Ammon's horn (tissue), 1 donor: ENCODE measurements around the gene LIFR.
A peak's percentile ranks its signal among the peaks of the same experiment; 100 is the strongest.

Experiments used
- DNase-seq: peaks from one replicate; pipeline ENCODE4 v3.0.0-alpha.2; 2016; ENCODE audit warnings: low spot score

Gene LIFR

DNA sequence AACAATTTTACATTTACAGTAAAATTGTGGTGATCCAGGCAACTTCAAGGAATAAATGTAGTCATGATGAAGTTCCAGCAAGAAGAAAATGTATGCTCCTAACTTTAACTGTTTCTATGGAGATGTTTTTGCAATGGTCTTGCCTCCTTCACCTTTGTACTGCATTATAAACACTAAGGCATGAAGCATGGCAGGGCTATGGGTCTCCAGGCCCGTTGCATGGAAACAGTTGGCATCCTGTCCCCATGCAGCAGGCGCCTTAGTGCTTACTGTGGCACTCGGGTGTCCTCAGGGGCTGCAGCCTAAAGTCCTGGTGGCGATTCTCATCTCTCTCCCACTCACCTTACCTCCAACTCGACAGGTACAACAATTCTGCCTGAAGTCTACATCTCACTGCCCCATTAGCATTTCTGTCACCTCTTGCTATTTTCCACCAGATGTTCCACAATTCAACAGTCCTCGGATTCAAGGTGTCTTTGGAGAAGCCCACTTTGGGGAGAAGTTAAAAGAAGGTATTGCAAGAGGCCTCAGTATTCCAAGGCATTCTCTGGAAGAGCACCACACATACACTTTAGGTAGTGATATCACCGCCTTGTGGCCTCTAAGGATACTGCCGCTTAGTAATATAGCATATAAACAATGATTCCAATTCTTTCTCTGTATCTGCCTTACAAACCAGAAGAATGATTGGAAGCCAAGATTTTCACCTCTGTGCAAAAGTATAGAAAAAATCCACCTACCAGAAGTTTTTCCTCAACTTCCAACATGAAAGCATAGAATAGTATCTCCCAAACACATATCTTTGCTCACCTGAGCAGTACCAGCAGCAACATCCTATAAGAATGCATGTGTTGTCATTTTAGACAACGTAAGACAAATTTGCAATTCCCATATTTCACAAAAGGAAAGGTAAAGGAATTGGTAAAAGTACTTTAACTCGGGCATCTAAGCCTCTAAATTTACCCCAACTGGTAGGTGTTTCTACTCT lies 5.1 kb downstream of the LIFR start:
- DNase-seq, result peak; percentile 60

GRCh38 chr5:38548064-38548759 lies 8.2 kb downstream of the LIFR start:
- no peak for DNase-seq

DNA sequence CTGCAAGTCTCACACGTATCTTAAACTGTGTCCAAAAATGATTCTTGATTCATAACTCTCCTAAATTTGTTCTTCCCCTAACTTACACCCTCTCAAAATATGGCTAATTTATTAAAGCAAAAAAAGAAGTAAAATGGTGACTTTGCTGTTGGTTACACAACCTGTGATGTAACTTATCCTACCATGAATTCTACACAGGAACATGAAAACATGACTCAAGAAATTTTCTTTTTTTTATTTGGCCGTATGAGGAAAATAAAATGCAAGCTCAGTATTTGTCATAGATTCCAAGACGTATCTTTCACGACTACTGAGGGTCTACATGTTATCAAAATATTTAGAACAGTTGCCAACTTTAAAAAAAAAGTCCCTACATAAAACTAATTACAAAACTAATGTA lies 9.2 kb downstream of the LIFR start:
- no peak for DNase-seq

GRCh38 chr5:38546691-38547146 lies 9.7 kb downstream of the LIFR start:
- DNase-seq, result no peak

DNA sequence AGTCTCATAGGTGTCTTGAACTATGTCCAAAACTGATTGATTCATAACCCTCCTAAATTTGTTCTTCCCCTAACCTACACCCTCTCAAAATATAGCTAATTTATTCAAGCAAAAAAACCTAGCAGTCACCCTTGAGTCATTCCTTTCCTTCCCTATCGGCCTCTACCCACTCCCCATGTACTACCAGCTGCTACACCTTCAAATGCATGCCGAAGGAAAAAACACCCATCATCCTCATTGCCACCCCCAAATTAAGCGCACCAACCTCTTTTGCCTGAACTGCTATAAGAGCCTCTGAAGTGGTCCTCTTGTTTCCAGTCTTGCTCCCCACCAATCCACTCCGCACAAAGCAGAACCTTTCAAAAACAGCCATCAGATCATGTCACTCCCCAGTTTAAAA lies 12.6 kb downstream of the LIFR start:
- no peak for DNase-seq

DNA sequence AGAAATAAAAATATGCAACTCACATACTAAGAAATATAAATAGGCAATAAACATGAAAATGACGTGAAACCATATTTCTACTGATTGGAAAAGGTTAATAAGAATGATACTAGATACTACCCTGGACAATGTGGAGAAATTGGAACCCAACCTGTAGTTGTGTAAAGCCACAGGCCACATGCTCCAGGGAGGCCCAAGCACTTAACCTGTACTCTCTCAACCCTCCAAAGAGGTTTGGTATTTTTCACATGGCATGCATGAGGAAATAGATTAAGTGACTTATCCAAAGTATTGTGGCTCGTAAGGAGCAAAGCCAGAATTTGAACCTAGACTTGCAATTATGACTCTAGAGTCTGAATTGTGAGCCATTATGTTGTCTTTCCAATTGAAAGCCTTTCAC lies 13.4 kb downstream of the LIFR start:
- DNase-seq, result no peak

GRCh38 chr5:38541174-38541725 lies 15.2 kb downstream of the LIFR start:
- DNase-seq, result no peak

DNA sequence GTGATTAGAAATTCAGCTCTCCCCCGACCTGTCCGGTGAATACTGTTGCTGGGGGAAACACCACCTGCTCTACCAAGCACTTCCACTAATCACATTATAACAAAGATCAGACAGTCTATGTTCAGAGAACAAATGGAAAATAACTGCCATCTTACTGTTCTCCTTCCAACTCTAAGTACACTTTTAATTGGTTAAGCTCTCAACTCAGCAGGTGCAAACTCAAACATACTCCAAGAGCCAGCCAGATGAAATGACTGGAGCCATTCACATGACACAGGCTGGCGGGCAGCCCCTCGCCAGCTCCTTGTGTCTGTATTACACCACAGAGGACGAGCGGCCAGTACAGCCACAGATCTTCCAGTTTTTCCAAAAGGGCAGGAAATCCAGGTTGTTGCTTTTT lies 16.1 kb downstream of the LIFR start:
- peak; percentile 82 for DNase-seq

DNA sequence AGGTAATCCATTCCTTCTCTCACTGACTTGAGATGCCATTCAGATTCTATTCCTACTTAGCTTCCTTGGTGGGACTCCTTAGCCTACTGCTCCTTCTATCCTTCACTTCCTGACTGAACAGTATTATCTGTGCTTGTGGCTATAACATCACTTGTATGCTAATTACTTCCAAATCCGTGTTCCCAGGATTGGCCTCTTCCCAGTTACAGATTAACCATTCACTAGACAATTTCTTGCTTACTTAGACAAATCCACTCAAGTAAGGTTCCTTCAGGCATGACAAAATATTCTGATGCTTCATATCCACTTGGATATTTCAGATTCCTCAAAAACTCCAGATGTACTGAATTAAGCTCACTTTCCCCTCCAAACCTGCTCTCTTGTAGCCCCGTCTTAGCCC lies 18.3 kb downstream of the LIFR start:
- DNase-seq, result no peak

DNA sequence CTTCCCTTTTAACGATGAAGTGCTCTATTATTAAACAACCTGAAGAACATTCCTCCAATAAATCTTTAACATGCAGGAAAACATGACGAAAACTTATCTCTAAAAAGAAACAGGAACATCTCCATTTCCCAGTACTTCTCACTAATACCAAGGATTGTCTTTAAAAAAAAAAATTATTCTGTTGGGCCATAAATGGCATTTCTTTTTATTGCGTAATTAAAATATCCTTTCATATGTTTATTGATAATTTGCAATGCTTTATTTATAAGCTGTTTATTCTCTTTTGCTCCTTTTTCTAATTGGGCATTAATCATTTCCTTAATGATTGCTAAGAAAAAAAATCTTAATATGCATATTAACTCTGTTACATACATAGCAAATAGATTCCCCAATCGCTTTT lies 18.9 kb downstream of the LIFR start:
- no peak for DNase-seq

- no peak for DNase-seq
Observed at GRCh38 chr5:38536968-38537367, 19.5 kb downstream of the LIFR start.

DNA sequence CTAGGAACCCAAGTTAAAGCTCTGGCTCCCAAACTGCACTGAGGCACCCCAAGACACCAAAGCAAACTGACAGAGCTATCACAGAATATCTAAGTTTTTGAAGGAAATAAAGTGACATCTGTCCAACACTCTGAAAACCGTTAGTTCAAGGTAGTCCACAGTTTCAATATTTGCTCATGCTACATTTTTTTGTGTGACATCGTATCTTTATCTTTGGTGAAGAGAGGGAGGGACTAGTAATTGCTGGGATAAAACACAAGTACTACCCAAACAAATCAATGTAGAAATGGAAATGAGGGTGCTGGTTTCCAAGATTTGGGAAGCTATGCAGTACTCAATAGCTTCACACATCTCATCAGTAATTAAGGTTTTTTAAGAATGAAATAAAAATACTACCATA lies 20.6 kb downstream of the LIFR start:
- no peak for DNase-seq

- DNase-seq, result no peak
Observed at GRCh38 chr5:38535248-38535750, 21.1 kb downstream of the LIFR start.

DNA sequence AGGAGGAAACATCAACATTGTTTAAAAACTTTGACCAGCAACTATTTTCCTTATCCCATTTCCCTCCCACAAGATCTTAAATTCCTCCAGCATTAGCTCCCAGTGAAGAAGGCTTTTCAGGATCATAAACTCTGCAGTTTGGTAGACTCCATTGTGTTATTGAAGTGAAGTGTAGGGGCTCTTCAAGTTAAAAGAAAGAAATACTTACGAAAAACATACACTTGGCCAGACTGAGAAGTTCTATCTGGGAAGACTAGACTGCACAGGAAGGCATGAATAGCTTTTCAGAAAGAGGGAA lies 22.3 kb downstream of the LIFR start:
- DNase-seq, result no peak

GRCh38 chr5:38533286-38534155 lies 22.9 kb downstream of the LIFR start:
- no peak for DNase-seq

GRCh38 chr5:38532165-38532669 lies 24.2 kb downstream of the LIFR start:
- DNase-seq, result peak; percentile 65

- DNase-seq, result no peak
Observed at GRCh38 chr5:38531518-38531917, 24.9 kb downstream of the LIFR start.

GRCh38 chr5:38529955-38530646 lies 26.3 kb downstream of the LIFR start:
- peak; percentile 47 for DNase-seq

DNA sequence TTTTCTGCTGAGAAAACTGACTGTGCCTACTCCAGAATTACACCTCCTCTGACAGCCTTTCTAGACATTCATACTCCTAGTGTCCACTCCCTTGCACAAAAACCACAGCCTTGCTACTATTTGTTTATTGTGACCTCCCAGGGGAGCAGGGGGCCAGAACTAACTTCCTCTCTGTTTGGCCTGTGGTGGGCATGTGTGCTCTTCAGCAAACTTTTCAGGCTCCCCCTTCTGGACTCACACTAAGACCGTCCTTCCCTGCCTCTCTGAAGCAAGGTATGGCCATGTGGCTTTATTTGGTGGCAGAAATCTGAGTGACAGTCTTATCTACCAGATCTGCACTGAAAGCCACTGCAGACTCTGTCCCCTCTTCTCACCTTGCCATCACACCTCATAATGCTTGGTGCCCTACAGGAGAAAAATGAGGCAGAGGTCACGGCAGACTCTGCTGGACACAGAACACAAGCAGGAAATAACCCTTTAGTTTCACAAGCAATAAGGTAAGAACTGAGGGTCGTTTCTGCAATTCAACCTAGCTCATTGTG lies 28.2 kb downstream of the LIFR start:
- DNase-seq, result no peak

DNA sequence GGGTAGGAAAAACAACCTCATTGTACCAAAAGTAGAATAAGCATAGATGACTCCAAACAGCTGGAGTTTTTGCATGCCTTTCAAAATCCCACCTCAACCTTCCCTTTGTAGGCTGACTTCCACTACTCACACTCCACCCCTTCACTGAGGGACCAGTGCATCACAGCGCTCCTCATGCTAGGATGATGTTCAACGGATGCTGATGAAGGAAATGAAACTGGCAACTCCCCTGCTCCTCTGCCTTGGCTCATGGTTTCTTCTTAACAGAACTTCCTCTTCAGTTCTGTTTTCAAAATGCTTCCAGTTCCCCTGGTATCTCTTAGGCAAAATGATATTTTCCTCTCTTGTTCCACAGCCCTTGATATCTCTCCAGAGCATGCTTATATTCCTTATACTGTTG lies 29.0 kb downstream of the LIFR start:
- no peak for DNase-seq

- no peak for DNase-seq
Observed at GRCh38 chr5:38524022-38524421, 32.4 kb downstream of the LIFR start.
